Stimulated activated CD8-positive, alpha-beta memory T cell treated with anti-CD3 and anti-CD28 coated beads, Interleukin-7, amount 100 ng/mL, for 1 hour (primary cell): ENCODE data around the gene KIAA1549.

ENCODE experiments used
- DNase-seq, 2 donors: peaks; one replicate each; pipeline ENCODE4 v3.0.0-alpha.2; 2020; ENCODE audit warnings: low read depth in 2 of 2

Gene KIAA1549

DNA sequence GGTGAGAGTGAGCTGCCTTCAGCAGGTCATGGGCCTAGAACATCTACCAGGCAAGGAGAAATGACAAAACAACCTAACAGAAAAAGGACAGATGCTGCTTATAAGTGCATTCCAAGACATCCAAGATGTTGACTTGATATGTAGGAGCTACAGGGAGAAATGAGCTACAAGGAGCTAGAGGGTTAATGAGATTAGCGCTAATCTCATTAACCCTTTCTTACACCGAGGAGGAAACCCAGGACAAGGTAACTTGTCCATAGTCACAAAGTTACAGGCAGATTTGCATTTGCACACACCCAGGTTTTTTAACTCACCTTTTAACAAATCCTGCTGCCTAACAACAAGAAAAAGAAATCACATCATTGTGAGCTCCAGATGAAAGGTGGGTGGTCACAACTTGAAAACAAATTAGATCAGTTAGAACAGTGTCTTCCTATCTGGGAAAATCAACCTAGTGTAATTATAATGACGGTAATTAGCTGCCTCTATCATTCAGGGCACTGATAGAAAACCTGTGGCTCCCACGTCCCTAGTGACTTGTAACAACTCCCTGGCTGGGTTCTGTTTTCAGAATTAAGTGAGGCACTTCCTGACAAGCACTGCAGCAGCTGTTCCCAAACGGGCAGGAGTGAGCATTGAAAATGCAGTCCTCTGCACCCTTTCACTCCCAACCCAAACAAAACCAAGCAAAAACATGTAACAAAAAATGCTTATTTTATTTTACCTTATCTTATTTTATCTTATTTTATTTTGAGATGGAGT is 5.7 kb downstream of the KIAA1549 start:
- no peak for DNase-seq

- DNase-seq: no peak
These were observed 6.4 kb downstream of the KIAA1549 start for GRCh38 chr7:138974675-138975292.

- no peak for DNase-seq
These were observed 7.1 kb downstream of the KIAA1549 start for GRCh38 chr7:138974103-138974502.

- no peak for DNase-seq
These were observed 10.2 kb downstream of the KIAA1549 start for GRCh38 chr7:138970952-138971351.

DNA sequence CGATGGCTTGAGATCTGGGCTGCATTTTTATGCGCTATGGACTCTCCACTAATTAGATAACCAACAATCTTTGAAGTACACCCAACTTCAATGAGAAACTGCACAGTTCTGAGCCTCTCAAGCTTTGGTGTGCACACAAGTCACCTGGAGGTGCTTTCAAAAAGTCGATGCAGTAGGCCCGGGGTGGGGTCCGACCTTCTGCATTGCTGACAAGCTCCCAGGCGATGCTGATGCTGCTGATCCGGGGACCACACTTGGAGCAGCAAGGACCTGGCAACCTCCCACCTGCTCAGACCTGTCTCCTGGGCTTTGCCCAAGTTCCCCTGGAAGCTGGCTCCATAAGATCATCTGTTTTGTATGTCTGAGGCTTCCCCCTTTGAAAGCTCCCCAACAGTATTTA is 10.7 kb downstream of the KIAA1549 start:
- no peak for DNase-seq

GRCh38 chr7:138967159-138967558 is 14.0 kb downstream of the KIAA1549 start:
- no peak for DNase-seq

DNA sequence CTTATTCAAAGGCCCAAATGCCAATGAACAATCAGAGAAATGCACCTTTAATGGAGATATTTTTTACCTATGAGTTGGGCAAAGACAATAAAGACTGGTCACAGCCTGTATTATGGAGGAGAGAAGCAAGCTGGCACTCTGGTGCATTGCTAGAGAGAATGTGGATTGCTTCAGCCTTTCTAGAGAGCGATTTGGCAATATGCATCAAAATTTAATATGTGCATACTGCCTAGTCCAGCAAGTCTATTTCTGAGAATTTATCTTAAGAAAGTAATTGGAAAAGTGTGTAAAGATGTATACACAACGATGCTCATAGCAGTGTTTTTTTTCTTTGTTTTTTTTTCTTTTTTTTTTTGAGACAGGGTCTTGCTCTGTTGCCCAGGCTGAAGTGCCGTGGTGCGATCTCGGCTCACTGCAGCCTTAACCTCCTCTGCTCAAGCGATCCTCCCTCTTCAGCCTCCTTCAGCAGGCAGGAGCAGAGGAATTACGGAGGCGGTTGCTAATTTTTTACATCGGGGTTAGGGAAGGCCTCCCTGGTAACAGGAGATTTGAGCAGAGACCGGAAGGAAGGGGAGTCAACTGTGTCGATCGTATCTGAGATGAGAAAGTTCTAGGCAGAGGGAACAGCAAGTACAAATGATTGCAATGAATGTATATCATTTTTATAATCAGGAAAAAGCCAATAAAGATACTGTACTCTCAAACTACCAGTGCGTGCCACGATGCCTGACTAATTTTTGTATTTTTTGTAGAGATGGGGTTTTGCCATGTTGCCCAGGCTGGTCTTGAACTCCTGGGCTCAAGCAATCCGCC is 16.4 kb downstream of the KIAA1549 start:
- DNase-seq: no peak

- no peak for DNase-seq
These were observed 17.5 kb downstream of the KIAA1549 start for GRCh38 chr7:138963675-138964074.

DNA sequence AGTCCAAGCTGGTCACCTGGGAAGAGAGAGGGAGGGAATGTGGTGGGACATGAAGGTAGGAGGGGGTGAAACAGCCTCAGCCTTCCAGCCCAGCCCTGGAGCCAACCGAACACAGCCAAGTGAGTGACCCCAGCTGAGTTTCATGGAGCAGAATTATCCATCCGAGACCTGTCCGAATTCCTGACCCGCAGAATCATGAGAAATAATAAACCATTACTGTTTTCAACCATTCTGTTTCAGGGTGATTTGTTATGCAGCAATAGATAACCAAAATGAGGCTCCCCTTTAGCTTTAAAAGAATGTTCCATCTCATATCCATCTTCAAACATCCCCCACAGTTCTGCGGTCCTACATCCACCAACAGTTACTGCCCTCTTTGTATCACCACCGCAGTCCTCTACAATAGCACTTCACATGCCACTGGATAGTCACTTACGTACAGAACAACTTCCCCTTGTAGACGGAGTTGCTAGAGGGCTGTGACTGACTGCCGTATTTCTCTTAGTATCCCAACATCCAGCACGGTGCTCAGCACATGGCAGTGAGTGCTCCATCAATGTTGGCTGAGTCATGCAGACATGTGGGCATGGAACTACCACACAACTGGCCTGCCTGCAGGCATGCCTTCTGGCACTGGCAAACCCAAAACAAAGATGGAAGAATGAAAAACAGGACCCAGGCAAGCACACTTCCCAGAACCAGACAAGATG is 18.5 kb downstream of the KIAA1549 start:
- no peak for DNase-seq

GRCh38 chr7:138961159-138961558 is 20.0 kb downstream of the KIAA1549 start:
- no peak for DNase-seq

GRCh38 chr7:138958391-138958956 is 22.7 kb downstream of the KIAA1549 start:
- DNase-seq: no peak

DNA sequence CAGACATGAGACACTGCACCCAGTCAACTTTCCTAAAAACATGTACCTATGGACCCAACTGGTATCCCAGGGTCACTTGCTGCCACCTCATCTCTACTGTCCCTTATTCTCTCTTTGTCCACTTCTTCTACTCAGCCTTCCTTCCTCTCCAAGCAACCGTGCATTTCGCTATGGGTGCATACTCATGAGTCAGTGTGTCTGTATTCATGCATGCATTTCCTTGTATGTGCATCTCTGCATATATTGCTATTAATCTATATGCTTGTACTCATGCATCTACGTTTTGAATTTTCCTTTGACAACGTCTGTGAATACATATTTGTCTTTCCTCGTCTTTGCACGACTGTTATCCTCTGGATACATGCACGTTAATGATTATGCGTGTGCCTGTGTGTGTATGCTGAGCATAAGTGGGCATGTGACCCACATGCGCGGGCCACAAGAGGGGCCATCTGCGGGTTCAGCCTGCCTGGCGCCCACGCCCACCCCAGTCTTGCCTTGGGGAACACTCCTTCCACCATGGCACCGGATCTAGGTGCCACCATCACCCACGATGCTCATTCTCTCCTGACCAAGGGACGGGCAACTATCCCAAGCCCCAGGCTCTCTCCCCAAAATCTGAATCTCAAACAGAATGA is 23.3 kb downstream of the KIAA1549 start:
- DNase-seq: no peak

- DNase-seq: no peak
These were observed 24.0 kb downstream of the KIAA1549 start for GRCh38 chr7:138957217-138957616.

DNA sequence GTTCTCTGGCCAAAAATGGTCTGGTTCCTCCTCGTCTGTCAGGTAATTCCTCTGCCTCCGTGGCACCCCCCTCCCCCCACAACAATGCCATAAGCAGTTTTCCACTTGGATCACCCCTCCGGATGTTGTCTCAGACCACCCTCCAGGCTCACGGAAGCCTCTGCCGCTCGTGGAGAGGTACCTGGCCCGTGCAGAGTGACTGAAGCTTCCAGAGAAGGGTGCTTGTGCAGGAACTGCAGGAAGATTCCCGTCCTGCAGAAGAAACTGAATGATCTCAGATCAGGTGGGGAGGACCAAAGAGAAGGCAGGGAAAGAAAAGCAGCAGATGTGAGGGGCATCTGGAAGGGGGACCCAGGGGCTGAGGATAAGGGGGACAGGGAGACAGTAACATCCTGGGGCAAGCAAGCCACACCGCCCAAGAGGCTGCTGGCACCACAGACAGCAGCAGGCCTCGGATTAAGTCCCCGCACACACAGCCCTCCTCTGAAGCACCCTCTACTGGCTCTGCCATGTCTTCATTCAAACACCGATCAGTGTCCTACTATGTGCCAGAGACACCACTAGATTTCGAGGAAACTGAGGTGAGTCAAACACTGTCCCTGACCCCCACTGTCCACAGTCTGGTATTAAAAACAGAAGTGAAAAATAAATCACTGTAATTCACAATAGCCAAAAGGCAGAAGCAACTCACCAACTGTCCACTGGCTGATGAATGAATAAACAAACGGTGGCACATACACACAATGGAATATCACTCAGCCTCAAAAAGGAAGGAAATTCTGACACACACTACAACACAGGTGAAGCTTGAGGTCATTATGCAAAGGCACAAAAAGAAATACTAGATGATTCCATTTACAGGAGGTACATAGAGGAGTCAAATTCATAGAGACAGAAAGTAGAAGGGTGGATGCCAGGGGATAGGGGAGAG is 26.4 kb downstream of the KIAA1549 start:
- no peak for DNase-seq

DNA sequence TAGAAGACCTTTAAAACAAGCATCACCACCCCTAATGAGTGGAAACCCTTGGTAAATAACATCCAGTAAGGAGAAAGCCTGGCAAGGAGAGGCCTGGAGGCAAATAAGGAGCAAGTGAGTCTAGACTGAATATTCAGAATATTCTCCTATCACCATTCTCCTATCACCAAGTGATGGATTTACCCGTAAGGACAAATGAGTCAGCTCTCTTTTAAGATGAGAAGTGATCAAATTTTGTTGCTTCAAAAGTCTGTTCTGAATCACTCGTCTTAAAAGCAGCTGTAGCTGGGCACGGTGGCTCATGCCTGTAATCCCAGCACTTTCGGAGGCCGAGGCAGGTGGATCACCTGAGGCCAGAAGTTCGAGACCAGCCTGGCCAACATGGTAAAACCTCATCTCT is 28.4 kb downstream of the KIAA1549 start:
- no peak for DNase-seq

DNA sequence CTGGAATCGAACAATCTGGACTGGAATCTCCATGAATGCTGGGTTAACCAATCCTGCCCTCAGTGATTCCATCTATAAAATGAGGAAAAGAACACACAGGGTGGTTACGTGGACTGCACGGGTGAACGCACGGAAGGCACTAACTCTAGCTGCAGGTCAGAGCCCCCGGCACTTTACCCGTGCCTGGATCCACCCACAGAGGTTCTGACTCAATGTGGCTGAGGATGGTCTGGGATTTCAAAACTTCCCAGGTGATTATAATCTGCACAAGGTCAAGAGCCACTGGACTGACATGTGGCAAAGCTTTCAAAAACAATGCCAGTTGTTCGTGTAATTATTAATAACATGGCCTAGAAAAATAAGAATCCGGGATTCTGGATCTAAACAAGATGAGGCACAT is 29.2 kb downstream of the KIAA1549 start:
- no peak for DNase-seq

- DNase-seq: no peak
These were observed 31.6 kb downstream of the KIAA1549 start for GRCh38 chr7:138949421-138950088.

- DNase-seq: no peak
These were observed 32.8 kb downstream of the KIAA1549 start for GRCh38 chr7:138948403-138948802.

- DNase-seq: no peak
These were observed 35.4 kb downstream of the KIAA1549 start for GRCh38 chr7:138945821-138946220.

DNA sequence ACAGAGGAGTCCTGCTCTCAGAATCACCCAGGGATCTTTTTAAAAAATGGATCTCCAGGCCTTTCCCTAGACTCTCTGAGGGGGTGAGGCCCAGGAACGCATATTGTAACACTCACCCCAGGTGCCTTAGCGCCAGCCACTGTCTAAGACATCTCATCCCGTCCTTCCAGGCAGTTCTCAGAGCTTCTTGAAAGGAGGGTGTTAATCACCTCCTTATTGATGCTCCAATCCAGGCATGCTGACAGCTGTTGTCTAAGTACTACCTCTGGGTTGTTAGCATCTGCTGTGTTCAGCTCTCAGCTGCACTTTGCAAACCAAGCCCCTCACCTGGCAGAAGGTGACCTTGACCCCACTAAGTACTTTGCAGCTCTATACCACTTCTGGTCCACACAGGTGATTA is 36.0 kb downstream of the KIAA1549 start:
- no peak for DNase-seq
